ENCODE measurements around the gene KCNC4. TPM values are rescaled to one million over a fixed set of nuclear protein-coding genes. Genes with fewer than 3 reads are reported as not detected.

The KCNC4 gene
- total RNA-seq, 1 experiment from 2014 or later: 0.61 TPM

DNA sequence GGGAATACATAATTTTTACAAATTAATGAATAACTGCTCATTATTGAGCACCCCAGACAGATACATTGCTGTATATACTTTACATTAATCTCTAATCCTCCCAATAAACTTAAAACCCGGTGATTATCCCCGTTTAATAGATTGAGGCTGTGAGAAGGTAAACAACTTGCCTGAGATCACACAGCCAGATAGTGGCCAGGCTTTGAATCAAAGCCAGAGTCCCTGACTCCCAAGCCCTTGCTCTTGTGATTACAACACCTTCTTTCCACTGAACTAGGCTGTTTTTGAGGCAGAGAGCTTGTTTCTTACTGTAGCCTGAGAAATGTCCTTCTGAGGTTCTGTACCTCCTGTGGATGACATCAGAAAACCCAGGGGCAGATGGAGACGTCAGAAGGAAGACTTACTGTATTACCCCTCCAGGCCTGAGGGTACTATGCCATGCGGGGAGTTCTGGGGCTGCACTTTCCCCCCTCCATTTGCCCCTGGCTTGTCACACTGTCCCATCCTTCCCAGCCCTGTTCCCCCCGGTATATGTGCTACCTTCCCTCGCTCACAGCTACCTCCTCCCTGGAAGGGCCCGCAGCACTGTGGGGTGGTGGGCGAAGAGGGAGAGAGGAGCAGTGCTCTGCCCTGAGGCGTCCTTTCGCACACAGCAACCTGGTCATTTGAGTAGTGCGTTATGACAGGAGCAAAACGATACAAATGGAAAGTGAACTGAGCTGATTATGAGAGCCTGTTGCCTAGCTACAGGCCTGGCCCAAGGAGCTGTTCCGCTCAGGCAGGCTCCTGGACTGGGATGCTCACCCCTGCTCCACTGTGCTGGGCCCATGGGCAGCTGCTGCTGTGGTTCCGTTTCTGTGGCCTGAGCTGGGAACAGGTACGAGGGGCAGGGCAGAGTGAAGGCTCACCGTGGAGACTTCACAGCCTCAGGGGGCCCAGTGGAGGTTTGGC, 4.6 kb downstream of the KCNC4 start:
- H3K9me3 ChIP-seq (replicated peaks): no peaks in the 10 kb centered on the region
- H3K27ac ChIP-seq: no peak overlapping the region
- no peak for DNase-seq
- H3K36me3 ChIP-seq: no peaks in the 10 kb centered on the region
- H3K4me3 ChIP-seq: no peak overlapping the region
- H3K4me1 ChIP-seq: no peaks in the 10 kb centered on the region
- H3K27me3 ChIP-seq: peaks cover 32% of the 10 kb centered on the region

DNA sequence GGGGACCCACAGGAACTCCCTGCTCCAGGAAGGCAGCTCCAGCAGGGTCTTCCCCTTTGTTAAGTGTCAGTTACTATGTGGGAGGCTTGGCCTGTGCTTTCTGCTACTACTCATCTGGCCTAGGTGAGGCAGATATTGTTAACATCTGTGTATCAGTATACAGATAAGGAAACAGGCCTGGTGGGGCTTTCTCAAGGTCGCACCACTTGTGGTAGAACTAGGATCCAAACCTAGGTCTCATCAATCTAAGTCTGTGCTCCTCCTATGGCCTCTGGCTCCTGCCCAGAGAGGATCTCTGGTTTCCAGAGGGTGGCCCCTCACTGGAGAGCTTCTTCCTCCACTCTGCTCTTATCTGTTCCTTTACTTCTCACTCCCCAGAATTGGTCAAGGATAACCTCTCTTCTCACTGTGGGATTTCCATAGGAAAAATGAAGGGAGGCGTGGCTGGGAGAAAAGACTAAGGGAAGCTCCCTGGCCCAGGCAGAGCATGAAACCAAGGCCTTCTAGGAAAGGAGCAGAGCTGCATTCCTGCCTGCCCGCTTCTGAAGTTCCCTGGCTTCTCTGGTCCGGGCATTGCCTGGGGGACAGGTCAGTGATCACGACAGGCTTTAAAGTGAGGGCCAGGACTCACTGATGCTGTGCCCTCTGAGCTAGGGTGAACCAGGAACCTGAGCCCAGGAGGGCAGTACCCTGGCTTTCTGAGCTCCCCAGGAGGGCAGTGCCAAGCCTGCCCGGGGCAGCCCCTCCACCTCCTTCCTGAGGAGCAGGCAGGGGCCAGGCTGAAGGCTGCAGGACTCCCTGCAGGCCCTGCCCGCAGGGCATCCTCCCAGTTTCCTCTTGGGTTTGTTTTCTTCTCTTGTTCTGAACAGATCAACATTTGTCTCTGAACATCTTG, 5.8 kb downstream of the KCNC4 start:
- no peaks in the 10 kb centered on the region for H3K36me3 ChIP-seq
- H3K27me3 ChIP-seq: peaks cover 32% of the 10 kb centered on the region
- H3K4me1 ChIP-seq: no peaks in the 10 kb centered on the region
- H3K4me3 ChIP-seq: no peak overlapping the region
- no peak for DNase-seq
- H3K27ac ChIP-seq: no peak overlapping the region
- H3K9me3 ChIP-seq (replicated peaks): no peaks in the 10 kb centered on the region

DNA sequence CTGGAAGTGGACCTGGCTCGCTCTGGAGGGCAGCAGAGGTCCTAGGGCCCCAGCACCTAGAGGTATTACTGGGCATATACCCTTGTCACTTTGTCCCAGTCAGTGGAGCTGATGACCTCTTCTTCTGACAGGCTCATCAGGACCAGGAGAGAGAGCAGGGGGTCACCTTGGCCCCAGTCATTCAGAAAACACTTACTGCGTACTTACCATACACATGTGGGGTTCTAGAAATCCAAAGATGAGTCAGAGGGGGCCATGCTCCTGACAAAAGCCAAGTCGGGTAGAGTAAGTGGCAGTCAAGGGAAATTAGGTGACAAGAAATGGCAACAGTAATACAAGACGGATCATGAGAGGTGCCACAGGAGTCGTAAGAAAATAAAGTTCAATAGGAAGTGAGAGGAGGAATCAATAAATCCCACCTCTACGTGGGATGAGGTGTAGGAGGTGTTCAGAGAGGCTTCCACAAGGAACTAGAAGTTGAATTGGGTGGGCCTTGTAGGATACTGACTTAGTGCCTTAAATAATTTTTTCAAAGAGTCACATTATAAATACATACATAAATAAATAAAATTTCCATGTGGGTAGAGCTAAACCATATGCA, 6.8 kb downstream of the KCNC4 start:
- DNase-seq: no peak
- H3K9me3 ChIP-seq (replicated peaks): no peaks in the 10 kb centered on the region
- no peaks in the 10 kb centered on the region for H3K4me1 ChIP-seq
- peaks cover 32% of the 10 kb centered on the region for H3K27me3 ChIP-seq
- no peak overlapping the region for H3K4me3 ChIP-seq
- no peak overlapping the region for H3K27ac ChIP-seq
- no peaks in the 10 kb centered on the region for H3K36me3 ChIP-seq

DNA sequence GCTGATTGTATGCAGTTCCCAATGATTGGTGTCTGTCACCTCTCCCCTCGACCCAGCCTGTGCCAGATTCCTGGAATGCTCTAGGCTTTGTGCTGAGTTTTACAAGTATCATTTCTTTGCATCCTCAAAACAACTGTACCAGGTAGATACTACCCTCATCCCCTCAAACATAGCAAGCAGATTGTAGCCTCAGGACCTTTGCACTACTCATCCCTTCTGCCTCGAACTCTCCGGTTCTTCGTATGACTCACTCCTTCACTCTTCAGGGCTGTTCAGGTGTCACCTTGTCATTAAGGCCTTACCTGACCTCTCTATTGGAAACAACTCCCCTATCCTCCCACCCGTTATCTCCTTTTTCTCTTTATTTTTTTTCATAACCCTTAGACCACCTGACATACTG, 8.0 kb downstream of the KCNC4 start:
- H3K9me3 ChIP-seq (replicated peaks): no peaks in the 10 kb centered on the region
- peaks cover 31% of the 10 kb centered on the region for H3K27me3 ChIP-seq
- no peaks in the 10 kb centered on the region for H3K4me1 ChIP-seq
- DNase-seq: no peak
- no peaks in the 10 kb centered on the region for H3K36me3 ChIP-seq
- H3K4me3 ChIP-seq: no peak overlapping the region
- no peak overlapping the region for H3K27ac ChIP-seq

DNA sequence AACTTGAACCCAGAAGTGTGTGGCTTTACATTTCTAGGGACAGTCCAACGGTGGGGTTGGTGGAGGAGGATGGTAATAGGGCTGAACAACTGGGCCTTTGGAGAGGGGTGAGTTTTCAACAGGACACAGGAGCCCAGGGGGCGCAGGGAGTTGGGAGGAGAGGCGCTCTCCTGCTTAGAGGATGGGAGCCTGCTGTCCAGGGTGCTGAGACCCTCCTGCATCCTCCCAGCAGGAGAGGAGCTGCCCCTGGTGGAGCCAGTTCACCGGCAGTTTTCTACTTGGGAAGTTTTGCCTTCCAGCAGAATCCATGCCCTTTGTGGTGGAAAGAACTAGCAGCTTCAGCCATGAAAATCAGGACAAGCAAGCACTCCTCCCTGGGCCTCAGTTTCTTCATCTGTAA, 8.6 kb downstream of the KCNC4 start:
- H3K27me3 ChIP-seq: peaks cover 25% of the 10 kb centered on the region
- H3K4me1 ChIP-seq: no peaks in the 10 kb centered on the region
- DNase-seq: peak; percentile 26 to 38
- H3K36me3 ChIP-seq: no peaks in the 10 kb centered on the region
- H3K9me3 ChIP-seq (replicated peaks): no peaks in the 10 kb centered on the region
- H3K27ac ChIP-seq: no peak overlapping the region
- H3K4me3 ChIP-seq: no peak overlapping the region

DNA sequence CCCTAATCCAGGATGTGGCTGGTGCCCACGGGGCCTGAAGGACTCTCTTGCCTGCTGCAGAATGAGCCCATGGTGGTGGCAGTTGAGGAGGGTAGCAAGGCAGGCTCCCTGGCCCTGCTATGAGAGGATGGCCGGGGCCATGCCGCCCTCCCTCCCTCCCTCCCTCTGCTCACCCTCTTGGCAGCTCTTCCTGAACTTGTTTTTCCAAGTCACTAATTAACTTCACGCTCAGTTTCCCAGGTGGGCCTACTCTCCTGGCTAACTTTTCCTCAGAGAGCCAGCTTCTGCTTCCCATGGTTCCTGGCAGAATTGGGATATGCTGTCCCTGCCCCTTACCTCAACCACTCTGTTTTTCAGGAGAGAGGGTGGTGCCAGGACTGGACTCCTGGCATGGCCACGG, 10.2 kb downstream of the KCNC4 start:
- H3K9me3 ChIP-seq (replicated peaks): no peaks in the 10 kb centered on the region
- H3K27me3 ChIP-seq: peaks cover 21% of the 10 kb centered on the region
- DNase-seq: no peak
- H3K4me3 ChIP-seq: no peak overlapping the region
- H3K4me1 ChIP-seq: no peaks in the 10 kb centered on the region
- H3K36me3 ChIP-seq: no peaks in the 10 kb centered on the region
- H3K27ac ChIP-seq: no peak overlapping the region

DNA sequence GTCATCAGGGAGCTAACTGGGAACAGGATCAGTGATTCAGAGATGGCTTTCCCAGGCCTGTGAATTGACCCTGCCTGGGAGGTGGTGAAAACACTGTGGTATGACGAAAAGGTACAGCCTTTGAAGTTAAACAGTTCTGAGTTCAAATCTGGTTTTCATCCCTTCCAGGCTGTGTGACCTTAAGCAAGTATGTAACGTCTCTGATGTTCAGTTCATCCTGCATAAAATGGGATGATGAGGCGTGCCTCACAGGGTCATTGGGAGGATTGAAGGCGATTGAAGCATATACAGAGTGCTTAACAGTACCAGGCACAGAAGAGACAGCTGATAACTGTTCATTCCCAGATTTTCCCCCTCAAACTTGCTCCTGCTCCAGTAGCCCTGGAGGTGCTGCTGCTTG, 11.0 kb downstream of the KCNC4 start:
- H3K27ac ChIP-seq: no peak overlapping the region
- H3K27me3 ChIP-seq: peaks cover 13% of the 10 kb centered on the region
- no peaks in the 10 kb centered on the region for H3K9me3 ChIP-seq (replicated peaks)
- no peaks in the 10 kb centered on the region for H3K4me1 ChIP-seq
- no peak overlapping the region for H3K4me3 ChIP-seq
- no peak for DNase-seq
- H3K36me3 ChIP-seq: no peaks in the 10 kb centered on the region

DNA sequence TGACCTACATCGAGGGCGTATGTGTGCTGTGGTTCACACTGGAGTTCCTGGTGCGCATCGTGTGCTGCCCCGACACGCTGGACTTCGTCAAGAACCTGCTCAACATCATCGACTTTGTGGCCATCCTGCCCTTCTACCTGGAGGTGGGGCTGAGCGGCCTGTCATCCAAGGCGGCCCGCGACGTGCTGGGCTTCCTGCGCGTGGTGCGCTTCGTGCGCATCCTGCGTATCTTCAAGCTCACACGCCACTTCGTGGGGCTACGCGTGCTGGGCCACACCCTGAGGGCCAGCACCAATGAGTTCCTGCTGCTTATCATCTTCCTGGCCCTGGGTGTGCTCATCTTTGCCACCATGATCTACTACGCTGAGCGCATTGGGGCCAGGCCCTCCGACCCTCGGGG, 13.0 kb downstream of the KCNC4 start:
- Histone ChIP-seq H3K4me3 (no peak overlapping the region), H3K9me3 (replicated peaks) (no peaks in the 10 kb centered on the region), H3K36me3 (no peaks in the 10 kb centered on the region), H3K4me1 (no peaks in the 10 kb centered on the region), H3K27me3 (peaks cover 10% of the 10 kb centered on the region; the same call in 1 of the 2 replicates), H3K27ac (no peak overlapping the region)
- no peak for DNase-seq

DNA sequence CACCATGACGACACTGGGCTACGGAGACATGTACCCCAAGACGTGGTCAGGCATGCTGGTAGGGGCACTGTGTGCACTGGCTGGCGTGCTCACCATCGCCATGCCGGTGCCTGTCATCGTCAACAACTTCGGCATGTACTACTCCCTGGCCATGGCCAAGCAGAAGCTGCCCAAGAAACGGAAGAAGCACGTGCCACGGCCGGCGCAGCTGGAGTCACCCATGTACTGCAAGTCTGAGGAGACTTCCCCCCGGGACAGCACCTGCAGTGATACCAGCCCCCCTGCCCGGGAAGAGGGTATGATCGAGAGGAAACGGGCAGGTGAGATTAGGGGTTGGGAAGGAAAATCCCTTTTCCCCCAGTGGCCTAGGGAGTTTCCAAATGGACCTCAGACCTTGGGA, 13.5 kb downstream of the KCNC4 start:
- Histone ChIP-seq H3K4me3 (no peak overlapping the region), H3K4me1 (no peaks in the 10 kb centered on the region), H3K36me3 (no peaks in the 10 kb centered on the region), H3K27me3 (peaks cover 7% of the 10 kb centered on the region; the same call in 1 of the 2 replicates), H3K27ac (no peak overlapping the region), H3K9me3 (replicated peaks) (no peaks in the 10 kb centered on the region)
- DNase-seq: no peak

DNA sequence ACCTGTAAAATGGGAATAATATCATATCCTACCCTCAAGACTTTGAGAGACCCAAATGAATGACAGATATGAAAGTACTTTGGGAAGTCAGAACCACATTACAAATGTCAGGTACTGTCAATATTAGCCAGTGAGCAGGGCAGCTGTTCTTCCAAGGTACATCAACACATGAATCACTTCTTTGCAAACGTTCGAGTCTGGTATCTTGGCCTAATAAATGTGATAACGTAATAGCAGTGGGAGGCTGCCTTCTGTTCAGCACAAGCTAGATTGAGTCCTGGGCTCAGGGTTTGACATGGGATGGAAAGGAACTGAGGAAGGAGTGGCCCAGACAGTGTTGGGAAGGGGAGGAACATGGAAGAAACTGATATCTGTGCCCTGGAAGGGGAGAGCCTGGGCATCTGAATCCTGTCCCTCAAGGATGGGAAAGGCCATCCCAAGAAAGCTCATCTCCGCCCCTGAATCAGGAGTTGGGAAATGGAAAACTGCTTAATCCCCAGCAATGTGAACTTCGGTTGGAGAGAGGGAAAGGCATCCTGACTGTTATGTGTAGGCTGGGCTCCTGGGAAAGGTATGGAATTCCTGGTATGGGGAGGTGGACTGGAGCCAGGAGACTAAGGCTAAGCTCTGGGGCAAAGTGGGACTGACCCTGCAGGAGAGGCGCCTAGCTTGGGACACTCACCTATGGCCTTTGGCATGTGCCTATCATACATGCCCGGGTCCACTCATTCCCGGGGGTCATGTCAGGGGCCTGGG, 14.3 kb downstream of the KCNC4 start:
- H3K9me3 ChIP-seq (replicated peaks): no peaks in the 10 kb centered on the region
- H3K27me3 ChIP-seq: peaks cover under 1% of the 10 kb centered on the region; the same call in 1 of the 2 replicates
- H3K4me3 ChIP-seq: no peak overlapping the region
- H3K4me1 ChIP-seq: no peaks in the 10 kb centered on the region
- H3K36me3 ChIP-seq: no peaks in the 10 kb centered on the region
- no peak overlapping the region for H3K27ac ChIP-seq
- no peak for DNase-seq

DNA sequence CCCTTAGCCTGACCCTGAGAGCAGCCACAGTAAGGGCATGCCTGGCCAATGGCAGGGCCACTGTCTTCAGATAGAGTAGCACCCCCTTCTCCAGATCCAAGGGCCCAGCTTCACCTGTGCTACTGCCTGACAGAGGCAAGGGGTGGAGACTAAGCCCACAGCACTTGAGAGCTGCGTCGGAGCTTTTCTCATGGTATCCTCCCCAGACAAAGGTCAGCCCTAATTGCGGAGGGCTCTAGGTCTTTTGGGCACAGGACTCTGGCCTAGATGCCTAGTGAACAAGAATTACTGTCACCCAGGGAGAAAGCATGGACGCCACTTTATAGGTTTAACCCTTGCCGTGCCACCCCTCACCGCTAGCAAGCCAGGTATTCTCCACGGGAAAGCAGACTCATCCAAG, 15.1 kb downstream of the KCNC4 start:
- Histone ChIP-seq H3K36me3 (no peaks in the 10 kb centered on the region), H3K4me3 (no peak overlapping the region), H3K27ac (no peak overlapping the region), H3K4me1 (no peaks in the 10 kb centered on the region), H3K27me3 (no peaks in the 10 kb centered on the region), H3K9me3 (replicated peaks) (no peaks in the 10 kb centered on the region)
- no peak for DNase-seq

DNA sequence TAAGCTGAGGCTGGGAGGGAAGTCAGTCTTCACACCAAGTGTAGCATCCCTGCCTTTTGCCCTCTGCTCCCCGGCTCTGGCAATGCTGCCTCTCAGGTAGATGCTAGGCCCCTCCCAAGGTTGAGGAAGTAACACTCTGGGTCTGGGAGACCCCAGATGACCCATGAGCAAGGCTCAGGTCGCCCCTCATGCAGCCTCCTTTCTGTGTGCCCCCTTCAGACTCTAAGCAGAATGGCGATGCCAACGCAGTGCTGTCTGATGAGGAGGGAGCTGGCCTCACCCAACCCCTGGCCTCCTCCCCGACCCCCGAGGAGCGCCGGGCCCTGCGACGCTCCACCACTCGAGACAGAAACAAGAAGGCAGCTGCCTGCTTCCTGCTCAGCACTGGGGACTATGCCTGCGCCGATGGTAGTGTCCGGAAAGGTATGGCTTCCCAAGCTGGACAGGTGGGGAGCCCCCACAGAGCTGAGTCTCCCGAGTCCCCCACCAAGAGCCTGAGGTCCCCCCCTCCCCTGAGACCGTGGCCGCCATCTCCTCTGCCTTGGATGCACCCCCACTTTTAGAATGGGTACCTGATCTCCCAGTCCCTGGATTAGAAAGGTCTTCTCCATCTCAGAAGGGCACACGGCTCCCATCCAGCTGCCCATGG, 15.8 kb downstream of the KCNC4 start:
- H3K27me3 ChIP-seq: no peaks in the 10 kb centered on the region; the same call in 1 of the 2 replicates
- H3K9me3 ChIP-seq (replicated peaks): no peaks in the 10 kb centered on the region
- no peaks in the 10 kb centered on the region for H3K4me1 ChIP-seq
- no peak for DNase-seq
- no peak overlapping the region for H3K27ac ChIP-seq
- no peak overlapping the region for H3K4me3 ChIP-seq
- no peaks in the 10 kb centered on the region for H3K36me3 ChIP-seq

DNA sequence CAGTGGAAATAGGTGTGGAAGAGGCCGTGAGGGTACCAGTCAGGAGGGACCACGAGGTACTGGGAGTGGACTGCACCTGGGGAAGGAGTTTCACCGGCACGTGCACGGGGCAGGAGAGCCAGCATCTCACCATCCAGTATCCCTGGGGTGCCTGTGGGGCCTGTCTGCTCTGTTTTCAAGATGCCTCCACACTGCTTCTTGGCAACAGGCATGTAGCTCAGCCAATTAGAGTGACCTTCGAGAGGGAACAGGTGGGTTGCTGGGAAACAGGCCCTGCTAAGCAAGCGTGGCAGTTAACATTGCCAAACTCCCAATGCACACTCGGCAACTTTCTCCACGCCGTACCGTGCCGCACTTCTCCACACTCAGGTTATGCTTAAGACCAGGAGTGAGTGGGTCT, 17.7 kb downstream of the KCNC4 start:
- H3K4me1 ChIP-seq: no peaks in the 10 kb centered on the region
- H3K4me3 ChIP-seq: no peak overlapping the region
- H3K27me3 ChIP-seq: no peaks in the 10 kb centered on the region; the same call in 1 of the 2 replicates
- no peak overlapping the region for H3K27ac ChIP-seq
- no peak for DNase-seq
- H3K36me3 ChIP-seq: no peaks in the 10 kb centered on the region
- H3K9me3 ChIP-seq (replicated peaks): no peaks in the 10 kb centered on the region

DNA sequence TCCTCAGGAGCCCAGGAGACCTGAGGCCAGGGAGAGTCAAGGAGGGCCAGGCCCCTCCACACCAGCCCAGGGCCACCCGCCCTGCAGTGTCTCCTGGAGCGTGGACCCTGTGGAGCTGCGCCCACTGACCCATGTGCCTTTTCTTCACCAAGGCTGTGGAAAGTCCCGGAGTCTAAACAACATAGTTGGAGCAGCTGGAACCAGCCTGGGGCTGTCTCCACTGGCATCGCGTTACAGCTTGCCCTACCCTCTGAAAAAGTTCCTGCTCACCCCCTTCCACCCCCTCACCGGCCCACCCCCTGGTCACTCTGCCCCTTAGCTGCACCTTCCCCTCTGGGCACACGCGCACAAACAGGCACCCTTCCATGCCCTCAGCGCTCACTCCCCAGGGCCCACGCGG, 18.3 kb downstream of the KCNC4 start:
- Histone ChIP-seq H3K4me1 (no peaks in the 10 kb centered on the region), H3K4me3 (no peak overlapping the region), H3K36me3 (no peaks in the 10 kb centered on the region), H3K9me3 (replicated peaks) (no peaks in the 10 kb centered on the region), H3K27me3 (no peaks in the 10 kb centered on the region; the same call in 1 of the 2 replicates), H3K27ac (no peak overlapping the region)
- no peak for DNase-seq
